GM12872 (cell line): Measurements from ENCODE around the gene CDH22.

Experiments used
- TF ChIP-seq, protein P1 (sequence below): IDR thresholded peaks from 3 replicates; pipeline ENCODE4 v1.5.1; 2011; ENCODE audit warnings: low read depth, mild to moderate bottlenecking, low read length, moderate library complexity; ENCODE audit not compliant: insufficient read depth

Gene CDH22

DNA sequence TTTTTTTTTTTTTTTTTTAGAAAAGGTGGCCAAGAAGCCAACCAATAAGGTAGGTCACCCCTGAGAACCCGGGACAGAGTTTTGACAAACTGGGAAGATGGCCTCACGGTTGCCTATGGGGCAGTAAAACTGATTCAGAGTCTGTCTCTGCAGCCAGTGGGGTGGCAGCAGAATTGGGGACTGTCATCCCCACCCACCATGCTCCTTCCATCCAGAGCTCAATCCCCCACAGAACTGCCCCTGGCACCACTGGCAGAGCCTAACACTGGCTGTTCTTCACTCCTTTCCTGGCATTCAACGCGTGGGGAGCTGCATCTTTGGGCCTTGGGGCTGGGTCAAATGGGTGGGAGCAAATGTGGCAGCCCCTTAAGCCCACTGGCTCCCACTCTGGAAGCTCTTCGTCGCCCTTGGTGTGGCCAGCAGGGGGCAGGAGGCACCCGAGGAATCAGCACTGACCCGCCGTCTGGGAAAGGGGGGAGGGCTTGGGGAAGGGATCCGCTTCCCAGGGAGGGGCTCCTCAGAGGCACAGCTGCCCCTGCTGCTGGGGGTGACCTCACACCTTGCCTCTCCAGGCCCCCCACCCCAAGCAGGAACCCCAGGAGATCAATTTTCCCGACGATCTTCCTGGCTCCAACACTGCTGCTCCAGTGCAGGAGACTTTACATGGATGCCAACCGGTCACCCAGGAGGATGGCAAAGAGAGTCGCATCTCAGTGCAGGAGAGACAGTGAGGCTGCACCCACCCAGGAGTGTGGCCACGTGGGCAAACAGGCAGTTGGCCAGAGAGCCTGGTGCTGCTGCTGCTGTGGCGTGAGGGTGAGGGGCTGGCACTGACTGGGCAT is 179.8 kb downstream of the CDH22 start:
- TF ChIP-seq, protein P1, sequence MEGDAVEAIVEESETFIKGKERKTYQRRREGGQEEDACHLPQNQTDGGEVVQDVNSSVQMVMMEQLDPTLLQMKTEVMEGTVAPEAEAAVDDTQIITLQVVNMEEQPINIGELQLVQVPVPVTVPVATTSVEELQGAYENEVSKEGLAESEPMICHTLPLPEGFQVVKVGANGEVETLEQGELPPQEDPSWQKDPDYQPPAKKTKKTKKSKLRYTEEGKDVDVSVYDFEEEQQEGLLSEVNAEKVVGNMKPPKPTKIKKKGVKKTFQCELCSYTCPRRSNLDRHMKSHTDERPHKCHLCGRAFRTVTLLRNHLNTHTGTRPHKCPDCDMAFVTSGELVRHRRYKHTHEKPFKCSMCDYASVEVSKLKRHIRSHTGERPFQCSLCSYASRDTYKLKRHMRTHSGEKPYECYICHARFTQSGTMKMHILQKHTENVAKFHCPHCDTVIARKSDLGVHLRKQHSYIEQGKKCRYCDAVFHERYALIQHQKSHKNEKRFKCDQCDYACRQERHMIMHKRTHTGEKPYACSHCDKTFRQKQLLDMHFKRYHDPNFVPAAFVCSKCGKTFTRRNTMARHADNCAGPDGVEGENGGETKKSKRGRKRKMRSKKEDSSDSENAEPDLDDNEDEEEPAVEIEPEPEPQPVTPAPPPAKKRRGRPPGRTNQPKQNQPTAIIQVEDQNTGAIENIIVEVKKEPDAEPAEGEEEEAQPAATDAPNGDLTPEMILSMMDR: peak; percentile 65

DNA sequence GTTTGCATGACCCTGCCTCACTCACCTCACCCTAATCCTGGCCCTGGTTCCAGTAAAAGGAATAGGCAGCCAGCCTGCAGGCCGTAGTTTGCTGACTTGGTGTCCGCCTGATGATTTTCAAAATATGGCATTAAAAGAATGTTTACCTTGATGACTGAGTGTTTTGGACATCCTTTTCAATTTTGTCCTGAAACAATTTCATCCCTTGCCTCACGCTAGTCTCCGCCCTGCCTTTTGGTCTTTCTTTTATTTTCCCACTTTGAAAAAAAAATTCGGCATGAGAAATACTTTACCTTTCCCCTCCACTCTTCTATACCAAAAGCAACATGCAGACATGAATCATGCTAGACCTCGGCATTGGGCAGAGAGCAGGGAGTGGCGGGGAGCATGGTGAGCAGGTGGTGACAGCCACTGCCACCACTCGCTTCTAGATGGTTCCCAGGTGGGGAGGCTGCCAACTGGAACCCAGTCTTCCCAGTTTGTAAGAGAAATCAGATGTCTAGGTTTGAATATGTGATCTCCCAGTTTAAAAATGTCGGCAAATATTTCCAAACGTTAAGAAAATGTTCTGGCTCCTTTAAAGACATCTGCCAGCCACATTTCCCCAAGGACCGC is 180.8 kb downstream of the CDH22 start:
- TF ChIP-seq, protein P1: no peak

DNA sequence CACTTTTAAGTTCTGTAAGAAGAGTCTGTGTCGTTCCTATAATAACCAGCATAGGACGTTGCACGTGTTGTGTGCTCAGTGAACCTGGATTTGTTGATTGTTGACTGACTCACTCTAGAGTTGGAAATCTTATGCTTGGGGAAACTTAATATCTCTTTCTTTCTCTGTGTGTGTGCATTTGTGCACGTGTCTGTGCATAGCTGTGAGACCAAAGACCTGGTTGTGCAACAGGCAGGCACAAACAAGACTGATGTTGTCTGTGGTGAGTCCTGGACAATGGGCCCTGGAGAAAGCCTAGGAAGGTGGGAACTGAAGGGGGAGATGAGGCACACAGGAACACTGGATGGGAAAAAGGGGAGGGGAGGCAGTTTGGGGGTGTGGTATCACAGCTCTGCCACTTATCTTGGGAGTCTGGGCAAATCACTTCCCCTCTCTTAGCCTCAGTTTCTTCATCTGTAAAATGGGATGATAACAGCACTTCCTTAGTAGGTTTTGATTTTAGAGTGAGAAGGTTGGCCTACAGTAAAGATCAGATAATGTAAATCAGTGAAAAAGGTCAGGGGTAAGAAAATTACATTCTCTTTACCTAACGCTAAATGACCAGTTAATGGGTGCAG is 181.8 kb downstream of the CDH22 start:
- TF ChIP-seq, protein P1: no peak
